ENCODE data around the gene SGCD.
"Not testable (repeated sequence)": the region's sequence is repeated elsewhere in the genome, so short reads cannot be mapped to it uniquely, and the experiment has no call there.

SGCD gene

GRCh38 chr5:156647034-156647451 is 320.1 kb downstream of the SGCD start:
- Histone ChIP-seq H3K4me1 (ENCODE audit: control extremely low read depth in 1 of 4, control insufficient read depth in 4 of 4, insufficient read depth in 4 of 4, low read length in 3 of 4) (no peaks in the 10 kb centered on the region), H3K27me3 (replicated peaks in 2 of 5; ENCODE audit: control insufficient read depth in 4 of 5, insufficient read depth in 5 of 5, low read length in 4 of 5) (no peaks in the 10 kb centered on the region), H3K36me3 (ENCODE audit: control insufficient read depth in 4 of 4, insufficient read depth in 4 of 4, low read length in 3 of 4) (no peaks in the 10 kb centered on the region), H3K27ac (ENCODE audit: insufficient read depth in 1 of 2, low read depth in 1 of 2, low read length in 2 of 2, poor library complexity in 1 of 2, severe bottlenecking in 2 of 2) (no peak overlapping the region), H3K9me3 (ENCODE audit: control extremely low read depth in 1 of 5, control insufficient read depth in 4 of 5, insufficient read depth in 2 of 5, low read depth in 1 of 5, low read length in 4 of 5) (no peaks in the 10 kb centered on the region), H3K4me3 (ENCODE audit: control insufficient read depth in 1 of 7, extremely low read depth in 1 of 7, insufficient read depth in 4 of 7, low read depth in 2 of 7, low read length in 6 of 7) (no peak overlapping the region)
- no peak for DNase-seq
- WGBS (ENCODE audit: insufficient coverage), result 71% methylated on average over 4 of the region's 4 CpGs
- CTCF ChIA-PET, result no interaction called here
- POLR2A ChIA-PET, result no interaction called here

DNA sequence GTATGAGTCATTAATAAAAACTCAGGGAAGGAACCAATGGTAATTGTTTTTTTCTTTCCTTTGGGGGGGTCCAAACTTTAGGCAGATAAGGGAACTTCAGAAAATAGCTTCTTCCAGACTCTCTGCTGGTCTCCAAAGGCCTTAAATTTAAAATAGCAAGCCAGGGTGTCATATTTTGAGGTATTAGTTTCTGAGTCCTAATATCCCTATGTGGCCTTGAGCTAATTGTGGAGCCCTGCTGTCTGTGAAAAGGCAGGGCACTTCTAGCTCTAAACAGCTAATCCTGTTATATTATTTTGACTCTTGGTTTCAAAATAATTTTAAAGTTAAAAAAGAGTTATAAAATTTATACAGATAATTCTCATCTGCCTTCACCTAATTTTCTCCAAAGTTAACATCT is 327.5 kb downstream of the SGCD start:
- no peak overlapping the region for H3K27ac ChIP-seq (ENCODE audit: insufficient read depth in 1 of 2, low read depth in 1 of 2, low read length in 2 of 2, poor library complexity in 1 of 2, severe bottlenecking in 2 of 2)
- H3K4me3 ChIP-seq (ENCODE audit: control insufficient read depth in 1 of 7, extremely low read depth in 1 of 7, insufficient read depth in 4 of 7, low read depth in 2 of 7, low read length in 6 of 7), result no peak overlapping the region
- H3K4me1 ChIP-seq (ENCODE audit: control extremely low read depth in 1 of 4, control insufficient read depth in 4 of 4, insufficient read depth in 4 of 4, low read length in 3 of 4), result no peaks in the 10 kb centered on the region
- ChIA-PET POLR2A (no interaction called here), CTCF (interaction anchor here (1.3 kb wide), 1 partner anchor 26 kb away, joined by 3 read pairs; no protein-coding TSS in a partner anchor)
- no peaks in the 10 kb centered on the region for H3K9me3 ChIP-seq (ENCODE audit: control extremely low read depth in 1 of 5, control insufficient read depth in 4 of 5, insufficient read depth in 2 of 5, low read depth in 1 of 5, low read length in 4 of 5)
- H3K27me3 ChIP-seq (replicated peaks in 2 of 5; ENCODE audit: control insufficient read depth in 4 of 5, insufficient read depth in 5 of 5, low read length in 4 of 5), result no peaks in the 10 kb centered on the region
- no peaks in the 10 kb centered on the region for H3K36me3 ChIP-seq (ENCODE audit: control insufficient read depth in 4 of 4, insufficient read depth in 4 of 4, low read length in 3 of 4)
- DNase-seq, result no peak

DNA sequence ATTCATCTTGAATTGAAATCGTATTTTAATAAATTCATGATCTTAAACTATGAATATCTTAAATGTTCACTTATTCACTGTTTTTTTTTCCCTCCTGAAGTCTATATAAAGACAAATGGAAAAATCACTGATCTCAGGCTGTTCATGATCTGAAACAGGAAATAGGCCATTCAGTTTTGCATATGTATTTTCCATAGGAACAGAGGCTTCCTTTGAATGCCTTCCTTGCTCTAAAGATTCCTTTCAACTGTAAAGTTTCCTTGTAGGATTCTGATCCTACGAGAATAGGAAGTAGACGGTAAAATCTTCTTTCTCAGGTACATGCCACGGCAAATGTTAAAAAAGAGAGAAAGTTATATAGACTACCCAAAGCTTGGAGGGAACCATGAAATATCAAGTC is 328.8 kb downstream of the SGCD start:
- WGBS (ENCODE audit: insufficient coverage), result no CpG with 5 or more reads among the region's 4 CpGs
- Histone ChIP-seq H3K4me3 (ENCODE audit: control insufficient read depth in 1 of 7, extremely low read depth in 1 of 7, insufficient read depth in 4 of 7, low read depth in 2 of 7, low read length in 6 of 7) (no peak overlapping the region), H3K9me3 (ENCODE audit: control extremely low read depth in 1 of 5, control insufficient read depth in 4 of 5, insufficient read depth in 2 of 5, low read depth in 1 of 5, low read length in 4 of 5) (no peaks in the 10 kb centered on the region), H3K27ac (ENCODE audit: insufficient read depth in 1 of 2, low read depth in 1 of 2, low read length in 2 of 2, poor library complexity in 1 of 2, severe bottlenecking in 2 of 2) (no peak overlapping the region), H3K36me3 (ENCODE audit: control insufficient read depth in 4 of 4, insufficient read depth in 4 of 4, low read length in 3 of 4) (no peaks in the 10 kb centered on the region), H3K27me3 (replicated peaks in 2 of 5; ENCODE audit: control insufficient read depth in 4 of 5, insufficient read depth in 5 of 5, low read length in 4 of 5) (no peaks in the 10 kb centered on the region), H3K4me1 (ENCODE audit: control extremely low read depth in 1 of 4, control insufficient read depth in 4 of 4, insufficient read depth in 4 of 4, low read length in 3 of 4) (no peaks in the 10 kb centered on the region)
- no peak for DNase-seq
- CTCF ChIA-PET, result no interaction called here
- POLR2A ChIA-PET, result no interaction called here

- WGBS (ENCODE audit: insufficient coverage), result 84% methylated on average over 2 of the region's 10 CpGs
Measured at GRCh38 chr5:156664832-156665231, 337.9 kb downstream of the SGCD start.

GRCh38 chr5:156666686-156667085 is 339.7 kb downstream of the SGCD start:
- H3K4me1 ChIP-seq (ENCODE audit: control extremely low read depth in 1 of 4, control insufficient read depth in 4 of 4, insufficient read depth in 4 of 4, low read length in 3 of 4); CTCF ChIA-PET; H3K4me3 ChIP-seq (ENCODE audit: control insufficient read depth in 1 of 7, extremely low read depth in 1 of 7, insufficient read depth in 4 of 7, low read depth in 2 of 7, low read length in 6 of 7); POLR2A ChIA-PET; H3K36me3 ChIP-seq (ENCODE audit: control insufficient read depth in 4 of 4, insufficient read depth in 4 of 4, low read length in 3 of 4); H3K9me3 ChIP-seq (ENCODE audit: control extremely low read depth in 1 of 5, control insufficient read depth in 4 of 5, insufficient read depth in 2 of 5, low read depth in 1 of 5, low read length in 4 of 5); H3K27me3 ChIP-seq (replicated peaks in 2 of 5; ENCODE audit: control insufficient read depth in 4 of 5, insufficient read depth in 5 of 5, low read length in 4 of 5); H3K27ac ChIP-seq (ENCODE audit: insufficient read depth in 1 of 2, low read depth in 1 of 2, low read length in 2 of 2, poor library complexity in 1 of 2, severe bottlenecking in 2 of 2); DNase-seq: not testable (repeated sequence)
- WGBS (ENCODE audit: insufficient coverage), result no CpG with 5 or more reads among the region's 3 CpGs

More at GRCh38 chr5:156664832-156665231, 337.9 kb downstream of the SGCD start:
- CTCF ChIA-PET; H3K9me3 ChIP-seq (ENCODE audit: control extremely low read depth in 1 of 5, control insufficient read depth in 4 of 5, insufficient read depth in 2 of 5, low read depth in 1 of 5, low read length in 4 of 5); H3K27me3 ChIP-seq (replicated peaks in 2 of 5; ENCODE audit: control insufficient read depth in 4 of 5, insufficient read depth in 5 of 5, low read length in 4 of 5); POLR2A ChIA-PET; DNase-seq; H3K4me3 ChIP-seq (ENCODE audit: control insufficient read depth in 1 of 7, extremely low read depth in 1 of 7, insufficient read depth in 4 of 7, low read depth in 2 of 7, low read length in 6 of 7); H3K27ac ChIP-seq (ENCODE audit: insufficient read depth in 1 of 2, low read depth in 1 of 2, low read length in 2 of 2, poor library complexity in 1 of 2, severe bottlenecking in 2 of 2); H3K4me1 ChIP-seq (ENCODE audit: control extremely low read depth in 1 of 4, control insufficient read depth in 4 of 4, insufficient read depth in 4 of 4, low read length in 3 of 4); H3K36me3 ChIP-seq (ENCODE audit: control insufficient read depth in 4 of 4, insufficient read depth in 4 of 4, low read length in 3 of 4): not testable (repeated sequence)

GRCh38 chr5:156667616-156668015 is 340.7 kb downstream of the SGCD start:
- no peaks in the 10 kb centered on the region for H3K36me3 ChIP-seq (ENCODE audit: control insufficient read depth in 4 of 4, insufficient read depth in 4 of 4, low read length in 3 of 4)
- H3K4me1 ChIP-seq (ENCODE audit: control extremely low read depth in 1 of 4, control insufficient read depth in 4 of 4, insufficient read depth in 4 of 4, low read length in 3 of 4), result no peaks in the 10 kb centered on the region
- H3K27ac ChIP-seq (ENCODE audit: insufficient read depth in 1 of 2, low read depth in 1 of 2, low read length in 2 of 2, poor library complexity in 1 of 2, severe bottlenecking in 2 of 2), result no peak overlapping the region
- DNase-seq, result no peak
- no peak overlapping the region for H3K4me3 ChIP-seq (ENCODE audit: control insufficient read depth in 1 of 7, extremely low read depth in 1 of 7, insufficient read depth in 4 of 7, low read depth in 2 of 7, low read length in 6 of 7)
- H3K9me3 ChIP-seq (ENCODE audit: control extremely low read depth in 1 of 5, control insufficient read depth in 4 of 5, insufficient read depth in 2 of 5, low read depth in 1 of 5, low read length in 4 of 5), result no peaks in the 10 kb centered on the region
- 95% methylated on average over 3 of the region's 3 CpGs for WGBS (ENCODE audit: insufficient coverage)
- peaks cover 0 to 3% (median 0%) of the 10 kb centered on the region in 5 experiments for H3K27me3 ChIP-seq (replicated peaks in 2 of 5; ENCODE audit: control insufficient read depth in 4 of 5, insufficient read depth in 5 of 5, low read length in 4 of 5)
- CTCF ChIA-PET, result no interaction called here
- POLR2A ChIA-PET, result no interaction called here

DNA sequence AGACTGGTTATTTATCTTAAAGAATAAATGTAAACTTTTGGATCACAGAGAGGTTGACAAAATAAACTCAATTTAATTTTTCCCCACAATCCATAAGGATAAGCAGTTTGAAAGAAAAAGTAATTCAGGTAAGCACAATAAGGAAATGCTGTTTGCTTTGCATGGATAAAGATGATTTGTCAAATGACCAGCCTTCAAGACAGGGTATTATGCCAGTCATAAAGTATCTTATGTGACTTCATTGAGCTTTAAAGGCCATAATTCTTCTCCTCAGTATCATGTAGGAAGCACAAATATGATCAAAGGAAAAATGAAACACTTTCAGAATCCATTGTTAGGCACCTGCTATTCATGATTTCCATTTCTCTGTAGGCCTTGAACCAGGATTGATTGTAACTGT is 342.5 kb downstream of the SGCD start:
- Histone ChIP-seq H3K27me3 (replicated peaks in 2 of 5; ENCODE audit: control insufficient read depth in 4 of 5, insufficient read depth in 5 of 5, low read length in 4 of 5) (peaks cover 0 to 3% (median 0%) of the 10 kb centered on the region in 5 experiments), H3K27ac (ENCODE audit: insufficient read depth in 1 of 2, low read depth in 1 of 2, low read length in 2 of 2, poor library complexity in 1 of 2, severe bottlenecking in 2 of 2) (no peak overlapping the region), H3K4me3 (ENCODE audit: control insufficient read depth in 1 of 7, extremely low read depth in 1 of 7, insufficient read depth in 4 of 7, low read depth in 2 of 7, low read length in 6 of 7) (no peak overlapping the region), H3K4me1 (ENCODE audit: control extremely low read depth in 1 of 4, control insufficient read depth in 4 of 4, insufficient read depth in 4 of 4, low read length in 3 of 4) (no peaks in the 10 kb centered on the region), H3K36me3 (ENCODE audit: control insufficient read depth in 4 of 4, insufficient read depth in 4 of 4, low read length in 3 of 4) (no peaks in the 10 kb centered on the region), H3K9me3 (ENCODE audit: control extremely low read depth in 1 of 5, control insufficient read depth in 4 of 5, insufficient read depth in 2 of 5, low read depth in 1 of 5, low read length in 4 of 5) (no peaks in the 10 kb centered on the region)
- no peak for DNase-seq
- ChIA-PET POLR2A (no interaction called here), CTCF (no interaction called here)

GRCh38 chr5:156670615-156671014 is 343.7 kb downstream of the SGCD start:
- peaks cover 0 to 3% (median 0%) of the 10 kb centered on the region in 5 experiments for H3K27me3 ChIP-seq (replicated peaks in 2 of 5; ENCODE audit: control insufficient read depth in 4 of 5, insufficient read depth in 5 of 5, low read length in 4 of 5)
- H3K4me1 ChIP-seq (ENCODE audit: control extremely low read depth in 1 of 4, control insufficient read depth in 4 of 4, insufficient read depth in 4 of 4, low read length in 3 of 4), result no peaks in the 10 kb centered on the region
- 89% methylated on average over 2 of the region's 2 CpGs for WGBS (ENCODE audit: insufficient coverage)
- H3K4me3 ChIP-seq (ENCODE audit: control insufficient read depth in 1 of 7, extremely low read depth in 1 of 7, insufficient read depth in 4 of 7, low read depth in 2 of 7, low read length in 6 of 7), result no peak overlapping the region
- H3K27ac ChIP-seq (ENCODE audit: insufficient read depth in 1 of 2, low read depth in 1 of 2, low read length in 2 of 2, poor library complexity in 1 of 2, severe bottlenecking in 2 of 2), result no peak overlapping the region
- ChIA-PET POLR2A (no interaction called here), CTCF (no interaction called here)
- DNase-seq, result no peak
- no peaks in the 10 kb centered on the region for H3K36me3 ChIP-seq (ENCODE audit: control insufficient read depth in 4 of 4, insufficient read depth in 4 of 4, low read length in 3 of 4)
- H3K9me3 ChIP-seq (ENCODE audit: control extremely low read depth in 1 of 5, control insufficient read depth in 4 of 5, insufficient read depth in 2 of 5, low read depth in 1 of 5, low read length in 4 of 5), result no peaks in the 10 kb centered on the region

Data from common myeloid progenitor, CD34-positive (primary cell).